Measurements from ENCODE around the gene CRACR2A. TPM values are rescaled to one million over a fixed set of nuclear protein-coding genes. Genes with fewer than 3 reads are reported as not detected.

Gene CRACR2A
- total RNA-seq, 4 donors from 2014 or later = 2.2 to 11.8 (median 5.0) TPM

DNA sequence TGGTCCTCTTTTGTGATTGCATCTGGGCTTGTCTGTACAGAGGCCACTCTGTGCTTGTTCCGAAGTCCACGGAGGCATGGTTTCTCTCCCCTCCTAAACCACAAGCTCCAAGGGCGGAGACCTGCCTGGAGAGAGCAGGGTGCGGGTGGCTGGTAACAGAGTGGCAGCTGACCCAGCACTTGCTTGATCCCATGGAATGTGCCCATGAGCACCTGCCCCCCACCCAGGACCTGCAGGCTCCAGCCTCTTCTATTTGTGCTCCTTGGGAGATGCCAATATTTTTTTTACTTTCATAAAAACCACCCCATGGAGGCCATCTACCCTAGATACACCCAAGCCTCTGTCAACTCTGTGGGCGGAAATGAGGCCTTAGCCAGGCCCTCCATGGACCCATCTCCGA lies 157.2 kb downstream of the CRACR2A start:
- TF ChIP-seq, protein P1, sequence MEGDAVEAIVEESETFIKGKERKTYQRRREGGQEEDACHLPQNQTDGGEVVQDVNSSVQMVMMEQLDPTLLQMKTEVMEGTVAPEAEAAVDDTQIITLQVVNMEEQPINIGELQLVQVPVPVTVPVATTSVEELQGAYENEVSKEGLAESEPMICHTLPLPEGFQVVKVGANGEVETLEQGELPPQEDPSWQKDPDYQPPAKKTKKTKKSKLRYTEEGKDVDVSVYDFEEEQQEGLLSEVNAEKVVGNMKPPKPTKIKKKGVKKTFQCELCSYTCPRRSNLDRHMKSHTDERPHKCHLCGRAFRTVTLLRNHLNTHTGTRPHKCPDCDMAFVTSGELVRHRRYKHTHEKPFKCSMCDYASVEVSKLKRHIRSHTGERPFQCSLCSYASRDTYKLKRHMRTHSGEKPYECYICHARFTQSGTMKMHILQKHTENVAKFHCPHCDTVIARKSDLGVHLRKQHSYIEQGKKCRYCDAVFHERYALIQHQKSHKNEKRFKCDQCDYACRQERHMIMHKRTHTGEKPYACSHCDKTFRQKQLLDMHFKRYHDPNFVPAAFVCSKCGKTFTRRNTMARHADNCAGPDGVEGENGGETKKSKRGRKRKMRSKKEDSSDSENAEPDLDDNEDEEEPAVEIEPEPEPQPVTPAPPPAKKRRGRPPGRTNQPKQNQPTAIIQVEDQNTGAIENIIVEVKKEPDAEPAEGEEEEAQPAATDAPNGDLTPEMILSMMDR (IDR thresholded peaks at IDR 0.05) = no peak
- ATAC-seq (ENCODE audit: low FRiP score) (no peak), DNase-seq (ENCODE audit: low spot score) (no peak)

DNA sequence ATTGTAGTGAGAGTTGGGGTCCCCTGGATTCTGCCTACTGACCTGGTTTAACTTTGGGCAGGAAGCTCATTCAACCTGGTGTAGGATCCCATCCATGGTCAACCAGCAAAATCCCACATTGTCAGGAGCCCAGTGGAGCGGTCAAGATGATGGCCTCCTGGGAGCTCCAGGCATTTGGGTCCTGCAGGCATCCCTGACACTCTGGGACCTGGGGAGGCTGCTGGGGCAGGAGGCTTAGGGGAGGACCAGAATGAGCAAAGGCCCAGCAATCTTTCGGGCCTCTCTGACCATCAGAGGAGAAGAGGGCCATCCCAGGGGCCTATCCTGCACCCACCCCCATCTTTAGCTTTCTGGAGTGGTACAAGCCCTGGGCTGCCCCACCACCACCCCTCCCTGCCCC lies 157.9 kb downstream of the CRACR2A start:
- no peak for ATAC-seq (ENCODE audit: low FRiP score)
- no peak for DNase-seq (ENCODE audit: low spot score)
- TF ChIP-seq, protein P1 (IDR thresholded peaks at IDR 0.05) = no peak

DNA sequence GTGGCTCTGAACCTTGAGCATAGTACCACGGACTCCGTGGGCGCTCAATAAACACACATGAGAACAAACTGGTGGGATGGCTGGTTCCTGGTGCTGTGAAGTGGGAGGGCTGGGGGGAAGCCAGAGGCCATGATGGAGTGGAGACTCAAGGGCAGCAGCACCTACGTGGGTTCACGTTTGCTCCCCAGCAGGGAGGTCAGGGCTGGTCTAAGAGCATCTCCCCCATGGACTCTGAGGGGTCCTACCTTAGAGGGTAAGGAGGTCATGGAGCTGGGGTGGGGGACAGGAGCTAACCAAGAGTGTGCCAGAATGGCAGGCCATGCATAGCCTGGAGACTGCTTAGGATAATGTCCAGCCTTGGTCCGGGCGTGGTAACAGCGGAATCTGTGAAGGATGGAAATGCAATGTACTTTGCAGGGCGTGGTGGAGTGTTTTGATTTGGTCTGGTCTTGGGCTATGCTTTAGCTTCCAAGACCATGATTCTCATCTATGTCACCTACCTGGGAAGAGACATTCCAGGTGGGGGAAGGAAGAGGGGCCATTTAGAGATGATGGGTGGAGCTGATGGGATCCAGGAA lies 158.9 kb downstream of the CRACR2A start:
- ATAC-seq (ENCODE audit: low FRiP score) (no peak), DNase-seq (ENCODE audit: low spot score) (no peak)
- TF ChIP-seq, protein P1 (IDR thresholded peaks at IDR 0.05) = no peak

- ATAC-seq (ENCODE audit: low FRiP score) (no peak), DNase-seq (ENCODE audit: low spot score) (no peak)
- TF ChIP-seq, protein P1 (IDR thresholded peaks at IDR 0.05) = no peak
These were observed 159.9 kb downstream of the CRACR2A start for GRCh38 chr12:3592856-3593625.

DNA sequence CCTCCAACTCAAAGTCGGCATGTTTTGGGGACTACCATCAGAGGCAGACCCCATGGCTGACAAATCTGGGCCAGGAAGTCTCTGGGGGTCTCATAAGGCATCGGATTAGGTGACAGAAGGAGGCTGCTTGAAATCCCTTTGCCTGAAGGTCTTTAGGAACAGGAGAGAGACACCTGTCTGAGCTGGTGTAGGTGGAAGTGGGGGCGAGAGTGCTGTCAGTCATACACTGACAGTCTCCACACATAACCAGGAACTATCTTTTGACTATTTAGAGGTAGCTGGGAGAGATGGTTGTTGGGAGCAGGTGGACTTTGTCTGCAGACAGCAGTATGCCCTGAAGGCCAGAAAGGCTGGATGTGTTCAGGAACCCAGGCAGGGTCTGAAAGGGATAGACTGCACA lies 163.2 kb downstream of the CRACR2A start:
- DNase-seq (ENCODE audit: low spot score) (no peak), ATAC-seq (ENCODE audit: low FRiP score) (no peak)
- TF ChIP-seq, protein P1 (IDR thresholded peaks at IDR 0.05) = no peak

GRCh38 chr12:3587402-3588013 lies 165.4 kb downstream of the CRACR2A start:
- ATAC-seq (ENCODE audit: low FRiP score) (no peak), DNase-seq (ENCODE audit: low spot score) (no peak)
- TF ChIP-seq, protein P1 (IDR thresholded peaks at IDR 0.05) = no peak

Data from omental fat pad (tissue), 4 donors.